GM18511 (cell line): Measurements from ENCODE around the gene SIDT2.
"Not testable (repeated sequence)": the region's sequence is repeated elsewhere in the genome, so short reads cannot be mapped to it uniquely, and the experiment has no call there.

Experiments used
- ATAC-seq: cut with Tn5 transposase; IDR thresholded peaks from one replicate; pipeline ENCODE4 v1.9.1; 2021; ENCODE audit warnings: mild to moderate bottlenecking, moderate library complexity; ENCODE audit not compliant: unreplicated experiment

SIDT2 gene

GRCh38 chr11:117171404-117172061, 7.0 kb upstream of the SIDT2 start:
- ATAC-seq: no peak

GRCh38 chr11:117172724-117173421, 5.7 kb upstream of the SIDT2 start:
- no peak for ATAC-seq

- no peak for ATAC-seq
These were observed 3.4 kb upstream of the SIDT2 start for GRCh38 chr11:117175104-117175503.

GRCh38 chr11:117175781-117176180, 2.8 kb upstream of the SIDT2 start:
- ATAC-seq: no peak

- no peak for ATAC-seq
These were observed 2.4 kb upstream of the SIDT2 start for GRCh38 chr11:117176186-117176585.

GRCh38 chr11:117177534-117178209, 871 bp upstream of the SIDT2 start:
- ATAC-seq: no peak

- peak; percentile 44 for ATAC-seq
These were observed 781 bp downstream of the SIDT2 start for GRCh38 chr11:117179048-117179999.

- no peak for ATAC-seq
These were observed 1.5 kb downstream of the SIDT2 start for GRCh38 chr11:117180020-117180419.

GRCh38 chr11:117180661-117181585, 2.4 kb downstream of the SIDT2 start:
- ATAC-seq: peak; percentile 27

- no peak for ATAC-seq
These were observed 3.3 kb downstream of the SIDT2 start for GRCh38 chr11:117181586-117182550.

- no peak for ATAC-seq
These were observed 4.0 kb downstream of the SIDT2 start for GRCh38 chr11:117182551-117182935.

- not testable (repeated sequence) for ATAC-seq
These were observed 4.6 kb downstream of the SIDT2 start for GRCh38 chr11:117183178-117183577.

GRCh38 chr11:117183724-117184349, 5.3 kb downstream of the SIDT2 start:
- no peak for ATAC-seq

- ATAC-seq: peak; percentile 47
These were observed 7.3 kb downstream of the SIDT2 start for GRCh38 chr11:117185736-117186430.

GRCh38 chr11:117186431-117186761, 7.9 kb downstream of the SIDT2 start:
- no peak for ATAC-seq

GRCh38 chr11:117187007-117187406, 8.5 kb downstream of the SIDT2 start:
- no peak for ATAC-seq

- no peak for ATAC-seq
These were observed 8.9 kb downstream of the SIDT2 start for GRCh38 chr11:117187428-117187798.
